CD4-positive, alpha-beta T cell treated with Interferon gamma for 1 hour (primary cell): ENCODE results near the gene CDK3.
"Not testable (repeated sequence)": the region's sequence is repeated elsewhere in the genome, so short reads cannot be mapped to it uniquely, and the experiment has no call there.

Experiments used
- DNase-seq: peaks from one replicate; pipeline ENCODE4 v3.0.0-alpha.2; 2020

The CDK3 gene

GRCh38 chr17:76000755-76001521 is at the start of gene CDK3:
Gene CDK3, plus strand, starts transcription at chr17:76000855. Its CDS starts 571 bp downstream, at chr17:76001426.
- DNase-seq: no peak

GRCh38 chr17:75950855-75951554 is 49.6 kb upstream of the CDK3 start:
- DNase-seq: no peak

DNA sequence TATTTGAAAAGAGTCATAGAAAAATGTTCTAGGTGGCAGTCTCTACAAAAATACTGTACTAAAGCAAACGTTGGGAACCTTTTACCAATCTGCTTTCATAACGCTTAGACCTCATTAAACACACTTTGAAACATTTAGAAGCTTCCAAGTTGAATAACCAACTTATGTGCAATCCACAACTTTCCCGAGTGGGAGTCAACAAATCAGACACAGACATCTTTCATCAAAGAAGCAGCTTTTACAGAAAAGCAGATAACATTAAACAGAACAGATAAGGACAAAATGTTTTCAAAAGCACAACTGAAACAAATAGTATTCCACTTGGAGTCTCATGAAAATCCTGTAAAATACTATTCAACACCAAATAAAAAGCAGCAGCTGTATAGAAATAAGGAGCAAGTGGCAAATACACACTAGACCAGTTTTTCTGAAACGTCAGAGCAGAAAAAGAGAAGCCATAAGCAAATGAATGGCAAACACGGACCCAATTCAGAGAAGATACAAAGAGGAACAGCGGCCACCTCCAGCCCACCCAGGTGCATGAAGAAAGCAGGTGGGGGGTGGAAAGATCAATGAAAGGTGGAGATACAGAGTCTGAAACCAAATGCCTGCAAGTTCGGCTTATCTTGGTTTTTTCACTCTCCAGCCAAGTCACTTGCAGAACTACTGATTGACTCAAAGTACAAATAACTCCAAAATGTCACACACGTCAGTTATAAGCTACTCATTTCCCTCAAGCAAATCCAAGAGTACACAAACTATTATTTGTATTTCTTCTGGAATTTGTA is 41.4 kb upstream of the CDK3 start:
- DNase-seq: no peak

DNA sequence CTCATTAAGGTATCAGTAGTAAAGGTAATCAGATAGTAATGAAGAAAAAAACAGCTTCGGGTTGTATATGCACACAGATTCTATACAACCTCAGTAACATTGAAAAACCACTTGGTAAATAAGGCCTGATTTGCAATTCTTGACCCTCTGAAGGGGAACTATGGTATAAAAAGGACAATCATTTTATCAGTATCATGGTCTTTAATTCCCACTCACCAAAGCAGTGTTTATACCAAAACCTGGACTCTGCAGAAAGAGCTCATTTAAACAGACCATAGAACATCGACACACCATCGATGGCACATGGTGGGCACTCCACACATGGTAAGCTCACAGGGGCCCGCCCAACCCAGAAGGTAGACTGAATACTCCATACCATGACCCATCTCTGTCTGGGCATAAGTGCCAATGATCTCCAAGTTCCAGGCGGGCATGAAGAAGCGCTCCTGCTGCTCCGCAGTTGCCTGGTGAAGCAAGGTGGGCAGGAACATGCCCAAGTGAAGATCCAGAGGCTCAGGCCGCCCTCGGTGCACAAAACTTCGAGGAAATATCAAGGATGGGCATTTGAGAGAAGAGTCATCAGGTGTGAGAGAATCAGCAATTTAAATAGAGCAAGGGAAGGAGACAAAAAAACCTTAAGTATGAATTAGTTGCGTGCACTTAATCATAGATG is 40.7 kb upstream of the CDK3 start:
- no peak for DNase-seq

DNA sequence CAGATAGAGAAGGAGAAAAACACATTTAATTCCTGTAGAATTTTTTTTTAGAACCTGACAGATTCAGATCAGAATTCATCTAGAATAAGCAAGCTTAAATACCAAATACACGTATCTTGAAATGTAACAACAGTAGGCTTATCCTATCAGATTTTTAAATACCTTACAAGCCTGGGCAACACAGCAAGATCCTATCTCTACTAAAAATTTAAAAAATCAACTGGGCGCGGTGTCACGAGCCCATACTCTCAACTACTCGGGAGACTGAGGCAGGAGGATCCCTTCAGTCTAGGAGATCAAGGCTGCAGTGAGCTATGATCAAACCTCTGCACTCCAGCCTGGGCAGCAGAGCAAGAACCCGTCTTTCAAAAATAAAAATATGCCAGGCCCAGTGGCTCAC is 35.2 kb upstream of the CDK3 start:
- DNase-seq: no peak

DNA sequence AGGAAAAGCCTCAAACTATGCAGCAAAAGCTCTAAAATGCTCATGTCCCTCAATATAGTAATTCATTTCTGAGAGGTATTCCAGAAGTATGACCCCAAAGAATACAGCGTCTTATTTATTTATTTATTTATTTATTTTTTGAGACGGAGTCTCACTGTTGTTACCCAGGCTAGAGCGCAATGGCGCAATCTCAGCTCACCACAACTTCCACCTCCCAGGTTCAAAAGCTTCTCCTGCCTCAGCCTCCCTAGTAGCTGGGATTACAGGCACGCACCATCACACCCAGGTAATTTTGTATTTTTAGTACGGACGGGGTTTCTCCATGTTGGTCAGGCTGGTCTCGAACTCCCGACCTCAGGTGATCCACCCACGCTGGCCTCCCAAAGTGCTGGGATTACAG is 31.6 kb upstream of the CDK3 start:
- not testable (repeated sequence) for DNase-seq

DNA sequence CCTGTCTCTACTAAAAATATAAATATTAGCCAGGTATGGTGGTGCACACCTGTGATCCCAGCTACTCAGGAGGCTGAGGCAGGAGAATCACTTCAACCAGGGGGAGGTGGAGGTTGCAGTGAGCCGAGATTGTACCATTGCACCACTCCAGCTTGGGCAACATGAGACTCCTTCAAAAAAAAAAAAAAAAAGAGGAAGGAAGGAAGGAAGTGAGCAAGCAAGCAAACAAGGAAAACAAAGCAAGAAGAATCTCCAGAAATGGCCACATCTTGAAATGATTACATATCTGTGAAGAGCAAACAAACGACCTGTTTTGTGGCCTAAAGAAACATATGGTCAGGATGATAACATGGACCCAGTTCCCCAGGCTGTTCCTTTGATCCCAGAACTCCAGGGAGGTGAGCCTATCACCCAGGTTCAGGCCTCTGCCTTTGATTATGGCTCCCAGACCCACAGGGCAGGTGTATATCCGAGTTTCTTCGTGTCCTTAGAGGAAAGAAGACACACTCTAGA is 30.6 kb upstream of the CDK3 start:
- DNase-seq: no peak

GRCh38 chr17:75970626-75971025 is 30.0 kb upstream of the CDK3 start:
- no peak for DNase-seq

DNA sequence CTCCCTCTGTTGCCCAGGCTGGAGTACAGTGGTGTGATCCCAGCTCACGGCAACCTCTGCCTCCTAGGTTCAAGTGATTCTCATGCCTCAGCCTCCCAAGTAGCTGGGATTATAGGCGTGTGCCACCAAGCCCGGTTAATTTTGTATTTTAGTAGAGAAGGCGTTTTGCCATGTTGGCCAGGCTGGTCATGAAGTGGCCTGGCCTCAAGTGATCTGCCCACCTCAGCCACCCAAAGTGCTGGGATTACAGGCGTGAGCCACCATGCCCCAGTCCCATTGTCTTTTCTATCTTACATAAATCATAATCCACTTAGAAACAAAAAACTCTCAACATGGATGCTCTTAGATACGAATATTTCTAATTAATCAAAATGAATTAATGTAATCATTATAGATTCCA is 25.5 kb upstream of the CDK3 start:
- not testable (repeated sequence) for DNase-seq

DNA sequence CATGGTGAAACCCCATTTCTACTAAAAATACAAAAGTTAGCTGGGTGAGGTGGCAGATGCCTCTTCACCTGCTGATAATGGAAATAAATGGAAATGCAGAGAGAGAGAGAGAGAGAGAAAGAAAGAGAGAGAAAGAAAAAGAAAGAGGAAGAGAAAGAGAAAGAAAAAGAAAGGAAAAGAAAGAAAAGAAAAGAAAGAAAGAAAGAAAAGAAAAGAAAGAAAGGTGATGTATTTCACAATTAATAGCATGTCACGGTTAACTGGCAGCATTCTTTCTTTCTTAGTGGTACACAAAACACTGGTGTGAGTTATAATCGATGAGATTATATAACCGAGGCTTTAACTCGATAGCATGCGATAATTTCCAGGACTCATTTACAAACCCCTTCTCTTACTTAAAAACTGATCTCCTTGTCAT is 24.9 kb upstream of the CDK3 start:
- DNase-seq: no peak

DNA sequence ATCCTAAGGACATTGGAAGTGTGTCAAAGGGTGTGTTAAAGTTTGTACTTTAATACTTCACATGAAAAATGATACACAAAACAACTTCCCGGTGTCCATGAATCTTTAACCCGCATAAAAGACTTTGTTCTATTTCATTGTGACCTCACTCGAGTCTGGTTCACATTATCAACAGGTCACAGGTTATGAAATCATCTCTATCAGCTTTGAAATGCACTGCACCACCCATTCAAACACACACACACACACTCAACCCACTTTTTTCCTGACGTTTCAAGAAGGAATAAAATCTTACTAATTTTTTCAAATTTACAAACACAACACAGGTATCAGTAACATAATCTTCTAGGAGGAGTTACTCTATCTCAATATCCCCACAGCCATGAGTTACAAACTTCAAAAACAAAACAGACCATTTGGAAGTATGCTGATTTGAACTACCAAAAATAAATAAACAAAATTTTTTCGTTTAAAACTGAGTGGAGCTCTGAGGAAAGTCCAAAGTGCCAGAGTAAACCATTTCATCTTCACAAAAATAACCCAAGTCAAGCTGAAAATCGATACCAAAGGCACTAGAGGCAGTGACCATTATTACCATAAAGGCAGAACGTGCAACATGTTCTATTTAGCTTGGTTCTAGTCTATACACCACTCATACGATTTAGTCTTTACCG is 24.3 kb upstream of the CDK3 start:
- no peak for DNase-seq

DNA sequence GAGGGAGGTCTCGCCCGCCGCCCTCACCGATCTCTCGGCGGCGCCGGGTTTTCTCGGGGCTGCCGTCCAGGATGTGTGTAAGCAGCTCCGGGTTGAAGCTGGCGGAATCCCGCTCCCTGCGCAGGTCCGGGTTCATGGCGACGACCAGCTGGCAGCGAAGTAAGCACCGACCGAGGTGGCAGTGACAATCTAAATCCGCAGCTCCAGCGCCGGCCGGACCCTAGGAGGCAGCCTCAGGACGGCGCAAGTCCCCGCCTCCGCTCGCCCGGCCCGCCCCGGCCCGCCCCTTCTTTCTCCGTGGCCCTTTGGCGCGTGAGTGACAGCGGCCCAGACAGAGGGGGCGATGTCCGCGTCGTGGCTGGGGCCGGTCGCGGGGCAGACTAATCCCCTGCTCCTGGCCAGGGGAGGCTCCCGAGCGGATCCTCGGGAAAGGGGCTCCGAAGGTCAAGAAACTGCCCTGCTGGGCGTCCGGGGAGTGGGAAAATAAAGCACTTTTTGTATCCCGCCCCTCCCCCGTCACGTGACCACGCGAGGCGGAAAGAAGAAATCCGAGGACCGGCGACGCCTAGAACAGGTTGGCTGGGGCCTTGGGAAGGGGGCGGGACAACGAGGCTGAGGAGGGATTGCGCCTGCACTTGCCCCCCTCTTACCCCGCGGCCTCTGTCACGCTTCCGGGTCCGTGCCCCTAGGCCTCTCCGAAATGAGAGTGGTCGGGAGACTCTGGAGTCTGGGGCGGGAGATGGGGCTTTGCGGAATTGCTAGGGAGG is 21.5 kb upstream of the CDK3 start, which contains the start of the genes ACOX1 and TEN1:
Gene ACOX1, minus strand, starts transcription at position 229 of the 767 bp plus-strand sequence. Its CDS starts 93 bp downstream, at position 136.
Gene TEN1, plus strand, starts transcription at position 303 of the 767 bp plus-strand sequence. CDS start 6,953 bp downstream, outside the sequence.
- DNase-seq: peak; percentile 95

DNA sequence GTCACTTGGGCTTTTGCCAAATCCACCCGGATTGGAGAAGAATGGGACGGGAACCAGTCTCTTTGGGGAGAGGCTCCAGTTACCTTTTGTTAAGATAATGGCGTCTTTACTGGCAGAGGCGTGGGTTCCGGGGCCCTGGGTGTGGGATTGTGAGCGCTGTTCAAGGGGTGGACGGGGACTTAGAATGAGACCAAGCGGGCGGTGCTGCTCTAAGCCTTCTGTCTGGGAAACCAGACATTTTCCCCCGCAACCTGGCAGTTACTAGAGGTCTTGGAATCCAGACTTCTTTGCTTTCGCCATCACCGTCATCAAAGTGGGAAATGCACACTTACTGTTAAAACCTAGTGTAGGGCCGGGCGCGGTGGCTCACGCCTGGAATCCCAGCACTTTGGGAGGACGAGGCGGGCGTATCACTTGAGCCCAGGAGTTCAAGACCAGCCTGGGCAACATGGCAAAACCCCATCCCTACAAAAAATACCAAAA is 20.9 kb upstream of the CDK3 start:
- DNase-seq: no peak

DNA sequence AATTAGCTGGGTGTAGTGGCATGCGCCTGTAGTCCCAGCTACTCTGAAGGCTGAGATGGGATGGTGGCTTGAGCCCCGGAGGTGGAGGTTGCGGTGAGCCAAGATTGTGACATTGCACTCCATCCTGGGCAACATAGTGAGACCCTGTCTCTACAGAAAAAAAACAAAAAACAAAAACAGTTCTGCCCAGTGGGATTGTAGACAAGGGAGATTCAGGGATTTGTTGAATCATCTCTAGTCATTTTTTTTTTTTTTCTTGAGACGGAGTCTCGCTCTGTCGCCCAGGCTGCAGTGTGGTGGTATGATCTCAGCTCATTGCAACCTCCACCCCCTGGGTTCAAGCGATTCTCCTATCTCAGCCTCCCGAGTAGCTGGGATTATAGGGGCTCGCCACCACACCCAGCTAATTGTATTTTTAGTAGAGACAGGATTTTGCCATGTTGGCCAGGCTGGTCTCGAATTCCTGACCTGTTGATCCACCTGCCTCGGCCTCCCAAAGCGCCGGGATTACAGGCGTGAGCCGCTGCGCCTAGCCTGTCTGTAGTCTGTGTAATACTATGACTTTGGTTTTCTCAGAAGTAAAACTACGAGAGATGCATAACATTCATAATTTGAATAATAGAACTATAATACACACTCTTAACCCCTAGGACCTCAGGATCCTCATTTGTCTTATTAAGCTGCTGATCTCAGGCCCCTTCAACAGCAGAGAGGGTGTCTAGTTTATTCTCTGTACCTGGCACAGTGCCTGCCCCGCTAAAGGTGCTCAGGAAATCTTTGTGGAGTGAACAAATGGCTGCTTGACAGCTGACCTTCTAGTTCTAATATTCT is 20.3 kb upstream of the CDK3 start:
- no peak for DNase-seq

DNA sequence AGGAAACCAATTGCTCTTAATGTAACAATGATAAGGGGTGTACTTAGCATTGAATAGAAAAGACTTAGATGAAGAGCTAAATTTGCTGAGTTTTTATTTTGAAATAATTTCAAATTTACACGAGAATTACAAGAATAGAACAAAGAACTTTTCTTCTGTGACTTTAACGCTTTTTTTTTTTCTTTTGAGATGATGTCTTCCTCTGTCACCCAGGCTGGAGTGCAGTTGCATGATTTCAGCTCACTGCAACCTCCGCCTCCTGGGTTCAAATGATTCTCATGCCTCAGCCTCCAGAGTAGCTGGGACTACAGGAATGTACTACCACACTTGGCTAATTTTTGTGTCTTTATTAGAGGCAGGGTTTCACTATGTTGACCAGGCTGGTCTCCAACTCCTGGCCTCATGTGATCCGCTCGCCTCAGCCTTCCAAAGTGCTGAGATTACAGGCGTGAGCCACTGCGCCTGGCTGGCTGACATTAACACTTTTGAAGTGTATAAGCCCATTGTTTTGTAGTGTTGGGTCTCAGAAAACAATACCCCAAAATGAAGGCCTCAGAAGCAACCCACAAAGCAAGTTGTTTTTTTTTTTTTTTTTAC is 19.5 kb upstream of the CDK3 start:
- DNase-seq: no peak

DNA sequence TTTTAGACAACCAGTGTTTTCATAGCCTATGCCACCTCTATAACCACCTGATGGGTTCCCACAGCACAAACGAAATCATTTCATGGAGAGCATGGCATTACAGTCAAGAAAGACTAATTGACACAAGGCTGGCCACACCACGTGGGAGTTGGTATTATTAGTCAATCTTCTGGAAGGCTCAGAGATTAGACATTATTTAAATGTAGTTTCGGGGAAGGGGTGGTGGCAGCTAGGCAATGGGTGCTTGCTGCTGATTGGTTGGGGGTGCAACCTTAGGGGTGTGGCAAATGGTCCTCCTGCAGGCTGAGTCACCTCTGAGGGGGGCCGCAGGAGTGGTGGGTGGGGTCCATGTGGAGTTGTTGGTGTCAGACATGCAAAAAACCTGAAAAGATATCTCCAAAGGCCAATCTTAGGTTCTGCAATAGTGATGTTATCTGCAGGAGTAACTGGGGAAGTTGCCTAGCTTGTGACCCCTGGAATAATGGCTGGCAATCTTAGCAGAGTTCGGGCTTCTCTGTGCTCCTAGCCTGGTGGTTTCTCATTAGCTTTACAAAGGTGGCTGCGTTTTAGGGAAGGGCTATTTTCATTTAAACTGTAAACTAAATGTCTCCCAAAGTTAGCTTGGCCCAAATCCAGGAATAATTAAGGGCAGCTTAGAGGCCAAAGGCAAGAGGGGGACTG is 17.0 kb upstream of the CDK3 start:
- peak; percentile 49 for DNase-seq

DNA sequence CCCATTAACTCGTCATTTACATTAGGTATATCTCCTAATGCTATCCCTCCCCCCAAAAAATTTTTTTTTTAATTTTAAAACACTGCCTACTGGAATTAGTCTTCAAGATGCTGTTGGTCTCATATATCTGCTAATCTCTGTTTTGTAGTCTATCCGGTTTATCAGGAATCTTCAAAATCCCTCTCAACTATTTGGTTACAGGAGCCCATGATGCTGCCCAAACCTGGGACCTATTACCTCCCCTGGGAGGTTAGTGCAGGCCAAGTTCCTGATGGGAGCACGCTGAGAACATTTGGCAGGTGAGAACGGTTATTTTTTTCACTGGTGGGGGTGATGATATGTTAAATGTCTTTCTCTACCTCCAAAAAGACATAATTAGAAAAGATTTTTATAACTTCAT is 14.7 kb upstream of the CDK3 start:
- DNase-seq: no peak

GRCh38 chr17:75987041-75987440 is 13.6 kb upstream of the CDK3 start:
- no peak for DNase-seq

- DNase-seq: no peak
These were observed 9.3 kb upstream of the CDK3 start for GRCh38 chr17:75991396-75991795.
